GM12872 (cell line): ENCODE results near the gene PGK2.

ENCODE experiments used
- TF ChIP-seq, protein P1 (sequence below): IDR thresholded peaks from 3 replicates; pipeline ENCODE4 v1.5.1; 2011; ENCODE audit warnings: low read depth, mild to moderate bottlenecking, low read length, moderate library complexity; ENCODE audit not compliant: insufficient read depth

Gene PGK2

DNA sequence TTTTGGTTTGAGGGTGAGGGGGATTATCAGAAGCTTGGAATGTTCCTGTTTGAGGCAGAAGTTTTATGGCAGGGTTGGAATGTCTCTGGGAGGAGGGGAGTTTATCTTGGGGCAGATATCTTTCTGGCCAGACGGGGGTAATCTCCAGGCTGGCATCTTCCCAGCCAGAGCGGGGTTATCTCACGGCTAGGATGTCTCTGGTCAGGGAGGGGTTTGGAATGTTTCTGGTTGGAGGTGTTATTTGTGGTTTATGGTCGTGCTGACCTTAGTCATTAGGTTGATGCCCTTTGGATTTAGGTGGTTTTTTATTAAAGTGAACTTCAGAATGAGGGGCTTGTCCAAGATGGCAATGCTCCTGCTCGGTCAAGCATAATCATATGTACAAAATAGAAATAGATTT lies 14.8 kb downstream of the PGK2 start:
- TF ChIP-seq, protein P1, sequence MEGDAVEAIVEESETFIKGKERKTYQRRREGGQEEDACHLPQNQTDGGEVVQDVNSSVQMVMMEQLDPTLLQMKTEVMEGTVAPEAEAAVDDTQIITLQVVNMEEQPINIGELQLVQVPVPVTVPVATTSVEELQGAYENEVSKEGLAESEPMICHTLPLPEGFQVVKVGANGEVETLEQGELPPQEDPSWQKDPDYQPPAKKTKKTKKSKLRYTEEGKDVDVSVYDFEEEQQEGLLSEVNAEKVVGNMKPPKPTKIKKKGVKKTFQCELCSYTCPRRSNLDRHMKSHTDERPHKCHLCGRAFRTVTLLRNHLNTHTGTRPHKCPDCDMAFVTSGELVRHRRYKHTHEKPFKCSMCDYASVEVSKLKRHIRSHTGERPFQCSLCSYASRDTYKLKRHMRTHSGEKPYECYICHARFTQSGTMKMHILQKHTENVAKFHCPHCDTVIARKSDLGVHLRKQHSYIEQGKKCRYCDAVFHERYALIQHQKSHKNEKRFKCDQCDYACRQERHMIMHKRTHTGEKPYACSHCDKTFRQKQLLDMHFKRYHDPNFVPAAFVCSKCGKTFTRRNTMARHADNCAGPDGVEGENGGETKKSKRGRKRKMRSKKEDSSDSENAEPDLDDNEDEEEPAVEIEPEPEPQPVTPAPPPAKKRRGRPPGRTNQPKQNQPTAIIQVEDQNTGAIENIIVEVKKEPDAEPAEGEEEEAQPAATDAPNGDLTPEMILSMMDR: no peak

- TF ChIP-seq, protein P1: no peak
Observed at GRCh38 chr6:49766762-49767161, 20.3 kb downstream of the PGK2 start.

GRCh38 chr6:49764571-49765236 lies 22.4 kb downstream of the PGK2 start:
- TF ChIP-seq, protein P1: no peak

DNA sequence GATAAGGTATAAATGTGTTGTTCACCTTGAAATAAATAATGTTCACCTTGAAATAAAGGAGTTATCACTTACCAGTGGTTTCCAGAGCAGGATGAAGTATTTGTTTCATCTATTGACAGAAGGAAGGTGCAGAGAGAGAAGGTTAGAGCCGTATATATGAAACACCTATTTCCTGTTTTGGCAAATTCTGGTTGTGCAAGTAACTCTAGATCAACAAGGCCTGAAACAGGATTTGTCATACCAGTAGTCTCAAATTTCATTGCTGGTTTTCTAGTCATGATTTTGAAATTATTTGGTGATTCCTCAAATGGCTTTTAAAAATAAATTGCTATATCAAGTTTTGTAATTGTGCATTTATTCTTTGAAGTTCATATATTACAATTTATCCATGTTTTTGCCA lies 42.8 kb downstream of the PGK2 start, which contains the start of gene CRISP3:
Gene CRISP3 (minus strand): TSS at position 130 of the 400 bp plus-strand sequence. CDS start 21 bp downstream, at position 109.
- TF ChIP-seq, protein P1: no peak

DNA sequence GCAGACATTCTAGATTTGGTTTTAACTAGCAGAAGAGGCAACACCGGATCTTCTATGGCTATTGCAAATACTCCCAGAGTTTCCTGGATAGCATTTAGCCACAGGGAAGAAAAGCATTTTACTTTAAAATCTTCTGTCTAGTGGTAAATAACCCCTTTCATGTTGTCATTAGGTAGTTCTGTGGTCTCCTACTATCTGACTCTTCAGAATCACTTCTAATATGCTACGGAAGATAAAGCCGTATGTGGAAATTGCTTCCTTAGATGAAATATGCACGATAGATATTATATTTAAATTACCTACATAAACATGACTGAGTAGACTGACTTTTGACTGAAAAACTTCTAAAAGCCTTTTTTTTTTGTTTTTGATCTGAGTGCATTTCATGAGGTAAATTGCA lies 43.7 kb downstream of the PGK2 start:
- TF ChIP-seq, protein P1: no peak

- TF ChIP-seq, protein P1: no peak
Observed at GRCh38 chr6:49739423-49739822, 47.7 kb downstream of the PGK2 start.

DNA sequence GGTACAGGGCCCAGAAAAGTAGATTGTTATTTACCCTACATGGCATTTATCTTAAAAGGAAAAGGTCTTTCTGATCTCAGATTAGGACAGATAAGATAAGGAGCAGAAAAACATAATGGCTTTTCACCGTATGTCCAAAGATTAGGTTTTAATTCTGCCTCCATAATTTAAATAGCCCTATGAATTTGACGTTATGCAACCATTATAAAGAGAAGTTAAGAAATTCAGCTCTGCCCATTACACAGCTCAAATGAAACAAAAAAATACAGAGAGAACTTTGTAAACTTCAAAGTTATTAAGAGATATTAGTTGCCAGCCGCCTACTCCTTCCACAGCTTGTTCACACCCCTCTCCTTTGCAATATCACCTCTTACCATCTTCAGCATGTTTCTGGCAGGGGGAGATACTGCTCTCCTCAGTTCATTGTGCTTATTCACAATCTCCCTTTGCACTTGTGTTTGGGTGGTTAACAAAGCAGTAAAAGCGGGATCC lies 51.0 kb downstream of the PGK2 start:
- TF ChIP-seq, protein P1: no peak
